ENCODE data around the gene ANXA6. TPM values are rescaled to one million over a fixed set of nuclear protein-coding genes. Genes with fewer than 3 reads are reported as not detected.

Gene ANXA6
- total RNA-seq, 1 experiment from 2014 or later = 98.7 TPM

DNA sequence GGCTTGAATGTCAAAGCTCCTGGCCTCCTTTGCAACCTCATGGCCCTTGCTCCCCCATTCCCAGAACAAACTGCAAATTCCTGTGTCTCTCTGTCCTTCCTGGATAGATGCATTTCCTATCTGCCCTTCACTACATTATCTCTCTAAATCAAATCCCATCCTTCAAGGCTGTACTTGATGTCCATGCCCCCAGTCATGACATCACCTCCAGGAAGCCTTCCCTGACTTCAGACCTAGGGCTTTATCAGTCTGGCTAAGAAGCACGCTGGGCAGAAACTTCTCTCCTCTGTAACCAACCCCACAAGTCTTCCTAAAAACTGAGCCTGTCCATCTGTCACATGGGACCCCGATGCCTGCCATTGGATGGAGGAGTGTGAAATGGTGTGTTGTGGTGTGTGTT, 51.1 kb downstream of the ANXA6 start:
- H2BK20ac ChIP-seq (ENCODE audit: low read depth, low read length, poor library complexity, severe bottlenecking) = no peak overlapping the region
- TF ChIP-seq, protein P1, sequence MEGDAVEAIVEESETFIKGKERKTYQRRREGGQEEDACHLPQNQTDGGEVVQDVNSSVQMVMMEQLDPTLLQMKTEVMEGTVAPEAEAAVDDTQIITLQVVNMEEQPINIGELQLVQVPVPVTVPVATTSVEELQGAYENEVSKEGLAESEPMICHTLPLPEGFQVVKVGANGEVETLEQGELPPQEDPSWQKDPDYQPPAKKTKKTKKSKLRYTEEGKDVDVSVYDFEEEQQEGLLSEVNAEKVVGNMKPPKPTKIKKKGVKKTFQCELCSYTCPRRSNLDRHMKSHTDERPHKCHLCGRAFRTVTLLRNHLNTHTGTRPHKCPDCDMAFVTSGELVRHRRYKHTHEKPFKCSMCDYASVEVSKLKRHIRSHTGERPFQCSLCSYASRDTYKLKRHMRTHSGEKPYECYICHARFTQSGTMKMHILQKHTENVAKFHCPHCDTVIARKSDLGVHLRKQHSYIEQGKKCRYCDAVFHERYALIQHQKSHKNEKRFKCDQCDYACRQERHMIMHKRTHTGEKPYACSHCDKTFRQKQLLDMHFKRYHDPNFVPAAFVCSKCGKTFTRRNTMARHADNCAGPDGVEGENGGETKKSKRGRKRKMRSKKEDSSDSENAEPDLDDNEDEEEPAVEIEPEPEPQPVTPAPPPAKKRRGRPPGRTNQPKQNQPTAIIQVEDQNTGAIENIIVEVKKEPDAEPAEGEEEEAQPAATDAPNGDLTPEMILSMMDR (conservative IDR thresholded peaks at IDR 0.05) = no peak
- H4K91ac ChIP-seq (ENCODE audit: insufficient read length, low read depth, low read length) = no peak overlapping the region
- no peaks in the 10 kb centered on the region for H3K4me1 Mint-ChIP-seq
- no peaks in the 10 kb centered on the region for H3K79me2 ChIP-seq (ENCODE audit: insufficient read depth, low read length)
- no peaks in the 10 kb centered on the region for H3K4me1 ChIP-seq (ENCODE audit: insufficient read depth, low read length)
- H3K23ac ChIP-seq (ENCODE audit: insufficient read length, low read depth, low read length) = no peak overlapping the region
- H3K23me2 ChIP-seq (ENCODE audit: insufficient read length, low read depth, low read length, poor library complexity, severe bottlenecking) = no peaks in the 10 kb centered on the region
- H2BK120ac ChIP-seq (ENCODE audit: low read depth, low read length, poor library complexity, severe bottlenecking) = no peak overlapping the region
- H2AK5ac ChIP-seq (ENCODE audit: insufficient read length, low read length) = no peak overlapping the region
- no peak overlapping the region for H2BK15ac ChIP-seq (ENCODE audit: low read depth, low read length)
- H3K27me3 ChIP-seq (ENCODE audit: insufficient read depth, low read length) = no peaks in the 10 kb centered on the region
- H2BK12ac ChIP-seq (ENCODE audit: insufficient read length, low read depth, low read length) = no peak overlapping the region
- H3K27ac ChIP-seq (ENCODE audit: insufficient read length, low read depth, low read length) = no peak overlapping the region
- no peak overlapping the region for H3T11ph ChIP-seq (ENCODE audit: low read length)
- H3K4me3 Mint-ChIP-seq = no peak overlapping the region
- no peak overlapping the region for H3K18ac ChIP-seq (ENCODE audit: insufficient read length, low read depth, low read length)
- H2BK5ac ChIP-seq (ENCODE audit: insufficient read length, low read length) = no peak overlapping the region
- peaks cover 13 to 44% (median 19%) of the 10 kb centered on the region in 3 experiments; a peak in 6 of 7 replicates for H3K36me3 Mint-ChIP-seq (ENCODE audit: insufficient read depth in 1 of 3, low read depth in 3 of 3)
- H4K8ac ChIP-seq (replicated peaks; ENCODE audit: insufficient read length, low read depth, low read length) = no peak overlapping the region
- no CpG with 5 or more reads among the region's 2 CpGs for WGBS (ENCODE audit: extremely low coverage, insufficient read length, low lambda C conversion rate)
- H3K56ac ChIP-seq (ENCODE audit: insufficient read length, low read depth, low read length) = no peak overlapping the region
- H3K9ac ChIP-seq (ENCODE audit: extremely low read depth, insufficient read length, low read length) = no peak overlapping the region
- no peak for DNase-seq
- no peak overlapping the region for H3K27ac Mint-ChIP-seq
- no peaks in the 10 kb centered on the region for H3K79me1 ChIP-seq (ENCODE audit: insufficient read depth, low read depth, low read length, poor library complexity, severe bottlenecking)
- H4K20me1 ChIP-seq (ENCODE audit: control insufficient read depth, insufficient read depth, insufficient read length) = no peaks in the 10 kb centered on the region
- no peak overlapping the region for H2AFZ ChIP-seq (ENCODE audit: low read length)
- no peak overlapping the region for H3K4ac ChIP-seq (ENCODE audit: low read depth, low read length)
- no peaks in the 10 kb centered on the region for H3K9me3 ChIP-seq (ENCODE audit: control insufficient read depth, low read depth, low read length)
- H3K9me3 Mint-ChIP-seq = no peaks in the 10 kb centered on the region
- H3K27me3 Mint-ChIP-seq (ENCODE audit: low read depth) = no peaks in the 10 kb centered on the region
- H3K4me2 ChIP-seq (ENCODE audit: insufficient read depth, insufficient read length, low read length) = no peak overlapping the region
- no peak overlapping the region for H3K14ac ChIP-seq (ENCODE audit: insufficient read depth, low read length)
- no peak overlapping the region for H4K5ac ChIP-seq (ENCODE audit: insufficient read length, low read depth, low read length)
